Liver (tissue), 3 donors: ENCODE measurements around the gene GATA2.
A peak's percentile ranks its signal among the peaks of the same experiment; 100 is the strongest.

ENCODE experiments used
- CTCF ChIP-seq: fragments of 150-350 bp; IDR thresholded peaks from 2 replicates; pipeline ENCODE4 v1.5.1; 2017; ENCODE audit warnings: improper control_type of control experiment, low read depth, low read length; ENCODE audit not compliant: missing input control
- GABPA ChIP-seq, 2 donors: IDR thresholded peaks in 1 of 2; conservative IDR thresholded peaks in 1 of 2; 2 replicates each; pipeline ENCODE4 v1.6.1; 2016; ENCODE audit warnings: antibody characterized with exemption in 2 of 2, mild to moderate bottlenecking in 1 of 2, moderate library complexity in 1 of 2
- NR2F2 ChIP-seq: IDR thresholded peaks from 2 replicates; pipeline ENCODE4 v1.6.1; 2016; ENCODE audit warnings: antibody characterized with exemption
- YY1 ChIP-seq: IDR thresholded peaks from 2 replicates; pipeline ENCODE4 v1.6.1; 2016; ENCODE audit warnings: antibody characterized with exemption, mild to moderate bottlenecking
- donor health status: healthy.
- donor health status: healthy.

- TF ChIP-seq CTCF = peak; percentile 11
- no peak for TF ChIP-seq GABPA (IDR thresholded peaks at IDR 0.05 in 1 of 2, conservative IDR thresholded peaks at IDR 0.05 in 1 of 2)
- no peak for TF ChIP-seq NR2F2
- no peak for TF ChIP-seq YY1
These were observed 10.2 kb upstream of the GATA2 start for GRCh38 chr3:128503164-128503651.
